ENCODE results near the gene THSD8.
A peak's percentile ranks its signal among the peaks of the same experiment; 100 is the strongest.

Gene THSD8

DNA sequence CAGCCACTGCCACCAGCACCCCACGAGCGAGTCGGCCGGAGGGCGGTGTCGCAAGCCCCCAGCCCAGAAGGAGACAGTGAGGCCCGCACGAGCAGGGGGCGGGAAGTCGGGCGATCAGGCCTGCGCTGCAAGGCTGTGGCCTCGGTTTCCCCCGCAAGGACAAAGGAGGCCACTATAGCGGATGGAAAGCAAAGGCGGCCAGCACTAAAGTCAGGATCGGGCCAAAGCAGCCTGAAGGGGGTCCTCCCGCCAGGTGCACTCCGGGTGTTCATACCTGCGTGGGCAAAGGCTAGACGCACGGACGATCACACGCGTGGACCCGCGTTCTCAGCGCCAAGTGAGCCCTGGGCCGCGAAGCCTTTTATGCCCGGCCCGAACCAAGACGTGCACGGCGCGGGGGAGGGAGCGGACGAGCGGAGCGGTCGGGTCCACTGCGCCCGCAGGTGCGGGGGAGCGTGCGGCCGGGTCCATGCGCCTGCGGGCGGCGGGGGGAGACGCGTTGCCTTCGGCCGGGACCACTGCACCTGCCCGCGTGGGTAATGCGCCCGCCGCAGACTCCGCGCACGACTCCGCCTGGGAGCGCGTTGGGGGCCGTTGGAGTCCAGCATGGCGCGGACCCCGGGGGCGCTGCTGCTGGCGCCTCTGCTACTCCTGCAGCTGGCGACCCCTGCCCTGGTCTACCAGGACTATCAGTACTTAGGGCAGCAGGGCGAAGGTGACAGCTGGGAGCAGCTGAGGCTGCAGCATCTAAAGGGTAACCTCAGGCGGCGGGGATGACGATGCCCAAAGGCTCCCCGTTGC lies at the start of gene THSD8, which contains the start of gene PRDX2:
THSD8 (plus strand) TSS at position 604 of the 801 bp plus-strand sequence; CDS start at position 607, 3 bp downstream.
PRDX2 (minus strand) TSS at position 335 of the 801 bp plus-strand sequence. CDS start 539 bp downstream, outside the sequence.
- peak; percentile 43 to 55 for DNase-seq

DNA sequence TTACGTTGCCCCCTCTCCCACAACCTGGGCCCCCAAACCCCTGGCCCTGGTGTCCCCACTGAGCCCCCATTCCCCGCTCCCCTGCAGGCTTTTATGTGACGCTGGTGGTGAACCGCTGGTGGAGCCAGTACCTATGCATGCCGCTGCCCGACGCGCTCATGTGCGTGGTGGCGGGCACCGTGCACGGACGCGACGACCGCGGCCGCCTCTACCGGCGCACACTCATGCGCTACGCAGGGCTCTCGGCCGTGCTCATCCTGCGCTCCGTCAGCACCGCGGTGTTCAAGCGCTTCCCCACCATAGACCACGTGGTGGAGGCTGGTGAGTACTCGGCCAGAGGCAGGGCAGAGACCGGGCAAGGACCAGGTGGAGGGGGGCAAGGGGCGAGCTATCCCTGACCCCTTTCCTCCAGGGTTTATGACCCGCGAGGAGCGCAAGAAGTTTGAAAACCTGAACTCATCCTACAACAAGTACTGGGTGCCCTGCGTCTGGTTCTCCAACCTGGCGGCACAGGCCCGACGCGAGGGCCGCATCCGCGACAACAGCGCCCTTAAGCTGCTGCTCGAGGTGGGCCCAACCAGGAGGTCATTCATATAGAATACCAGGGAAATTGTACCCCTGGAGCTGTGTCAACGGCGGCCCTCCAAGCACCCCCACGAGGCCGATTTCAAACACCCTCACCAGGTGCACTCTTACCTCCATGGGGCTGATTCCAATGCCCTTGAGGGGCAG lies 47.2 kb upstream of the THSD8 start:
- DNase-seq, result no peak

DNA sequence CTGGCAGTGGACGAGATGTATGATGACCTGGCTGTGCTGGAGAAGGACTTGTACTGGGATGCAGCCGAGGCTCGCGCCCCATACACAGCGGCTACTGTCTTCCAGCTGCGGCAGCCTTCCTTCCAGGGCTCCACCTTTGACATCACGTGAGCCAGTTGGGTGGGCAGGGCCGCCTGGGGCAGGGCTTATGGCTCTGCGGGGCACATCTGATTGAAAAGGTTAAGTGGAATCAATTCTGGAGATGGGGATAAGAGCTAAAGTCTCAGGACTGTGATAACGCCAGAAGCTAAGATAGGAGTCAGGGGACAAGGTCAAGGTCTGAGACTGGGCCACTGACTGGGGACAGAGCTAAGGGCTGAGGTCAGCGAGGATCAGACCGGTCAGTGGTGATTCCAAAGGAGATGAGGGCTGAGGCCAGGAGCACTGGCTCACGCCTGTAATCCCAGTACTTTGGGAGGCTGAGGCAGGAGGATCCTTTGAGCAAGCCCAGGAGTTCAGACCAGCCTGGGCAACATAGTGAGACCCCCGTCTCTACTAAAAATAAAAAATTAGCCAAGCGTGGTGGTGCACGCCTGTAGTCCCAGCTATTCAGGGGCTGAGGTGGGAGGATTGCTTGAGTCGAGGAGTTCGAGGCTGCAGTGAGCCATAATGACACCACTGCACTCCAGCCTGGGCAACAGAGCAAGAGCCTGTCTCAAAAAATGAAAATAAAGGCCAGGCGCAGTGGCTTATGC lies 45.6 kb upstream of the THSD8 start:
- no peak for DNase-seq

DNA sequence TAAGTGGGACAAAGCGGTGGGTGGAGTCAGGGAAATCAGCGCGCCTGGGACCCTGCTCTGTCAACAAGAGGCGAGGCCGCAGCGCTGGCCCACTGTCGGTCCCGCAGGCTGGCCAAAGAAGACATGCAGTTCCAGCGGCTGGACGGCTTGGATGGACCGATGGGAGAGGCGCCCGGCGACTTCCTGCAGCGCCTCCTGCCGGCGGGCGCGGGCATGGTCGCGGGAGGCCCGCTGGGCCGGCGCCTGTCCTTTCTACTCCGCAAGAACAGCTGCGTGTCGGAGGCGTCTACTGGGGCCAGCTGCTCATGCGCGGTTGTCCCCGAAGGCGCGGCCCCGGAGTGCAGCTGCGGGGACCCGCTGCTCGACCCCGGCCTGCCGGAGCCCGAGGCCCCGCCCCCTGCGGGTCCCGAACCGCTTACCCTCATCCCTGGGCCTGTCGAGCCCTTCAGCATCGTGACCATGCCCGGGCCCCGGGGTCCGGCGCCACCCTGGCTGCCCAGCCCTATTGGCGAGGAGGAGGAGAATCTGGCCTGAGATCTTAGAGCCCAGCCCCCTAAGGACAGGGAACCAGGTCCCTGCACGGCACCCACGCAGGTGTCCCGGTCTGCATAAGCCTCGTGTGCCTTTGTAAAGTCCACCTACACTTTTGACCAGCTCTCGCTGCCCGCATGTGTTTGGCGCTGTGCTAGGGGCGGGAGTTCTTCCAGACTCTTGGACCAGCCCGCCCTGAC lies 44.2 kb upstream of the THSD8 start:
- DNase-seq, result peak; percentile 8 to 10

DNA sequence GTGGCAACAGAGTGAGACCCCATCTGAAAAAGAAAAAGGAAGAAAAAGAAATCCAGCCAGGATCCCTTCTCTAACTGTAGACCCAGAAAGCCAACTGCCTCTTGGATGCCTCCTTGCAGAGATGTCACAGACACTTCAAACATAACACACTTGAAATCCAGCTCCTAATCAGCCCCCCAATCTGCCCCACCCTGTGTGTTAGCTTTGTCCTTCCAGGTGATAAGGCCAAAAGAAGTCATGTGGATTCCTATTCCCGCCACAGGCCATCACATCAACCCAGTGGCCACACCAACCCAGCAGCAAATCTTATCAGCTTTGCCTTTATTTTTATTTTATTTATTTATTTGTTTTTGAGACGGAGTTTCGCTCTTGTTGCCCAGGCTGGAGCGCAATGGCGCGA lies 42.2 kb upstream of the THSD8 start:
- DNase-seq, result no peak

DNA sequence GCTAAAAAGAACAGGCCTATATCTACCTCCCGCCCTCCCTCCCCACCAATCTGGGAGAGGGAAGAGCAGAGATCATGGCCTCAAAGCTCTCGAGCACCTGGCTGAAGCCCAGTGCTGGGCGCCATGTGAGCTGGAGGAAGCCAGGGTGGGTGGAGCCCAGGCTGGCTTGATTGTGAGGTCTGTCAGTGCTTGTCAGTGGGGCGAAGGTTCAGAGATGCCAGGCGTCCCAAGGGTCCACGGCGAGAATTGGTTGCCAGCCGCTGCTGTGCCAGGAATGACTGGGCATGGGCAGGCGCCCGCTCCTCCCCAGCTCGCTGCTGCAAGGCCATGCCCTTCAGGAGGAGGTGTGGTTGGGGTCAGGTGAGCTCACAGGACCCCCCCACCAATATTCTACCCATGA lies 38.8 kb upstream of the THSD8 start:
- no peak for DNase-seq

DNA sequence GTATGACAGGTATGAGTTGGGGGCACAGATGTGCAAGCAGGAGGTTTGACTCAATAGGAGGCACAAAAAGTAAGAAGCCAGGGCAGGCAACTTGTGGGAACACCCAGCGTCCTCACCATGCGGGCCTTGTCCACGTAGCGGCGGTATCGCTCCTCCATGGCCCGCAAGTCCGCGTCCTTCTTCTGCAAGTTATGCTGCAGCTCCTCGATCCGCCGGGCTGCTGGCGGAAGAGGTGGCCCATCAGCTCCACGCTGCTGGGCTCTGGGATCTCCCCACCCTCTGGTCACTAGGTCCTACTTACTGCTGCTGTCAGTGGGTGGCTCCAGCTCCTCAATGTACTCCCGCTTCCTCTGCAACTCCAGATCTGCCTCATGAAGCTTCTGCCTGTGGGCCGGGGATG lies 37.2 kb upstream of the THSD8 start:
- DNase-seq, result no peak

DNA sequence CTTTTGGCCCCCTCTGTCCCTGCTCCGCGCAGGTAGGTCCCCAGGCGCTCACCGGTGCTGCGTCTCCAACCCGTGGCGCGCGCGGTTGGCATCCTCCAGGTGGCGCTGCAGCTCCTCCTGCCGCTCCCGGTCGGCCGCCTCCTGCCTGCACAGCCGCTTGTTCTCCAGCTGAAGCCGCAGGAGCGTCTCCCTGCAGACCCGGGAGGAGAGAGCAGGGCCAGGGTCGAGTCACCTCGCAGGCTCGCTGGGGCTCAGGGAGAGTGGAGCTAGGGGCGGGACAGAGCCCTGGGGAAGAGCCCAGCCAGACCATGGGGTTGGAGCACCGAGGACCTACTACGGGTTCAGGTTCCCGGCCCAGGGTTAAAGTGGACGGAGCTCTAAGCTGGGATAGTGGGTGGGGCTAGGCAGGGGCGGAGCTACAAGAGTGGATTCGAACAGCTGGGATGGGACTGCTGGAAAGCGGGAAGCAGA lies 35.8 kb upstream of the THSD8 start:
- peak; percentile 46 to 64 for DNase-seq

DNA sequence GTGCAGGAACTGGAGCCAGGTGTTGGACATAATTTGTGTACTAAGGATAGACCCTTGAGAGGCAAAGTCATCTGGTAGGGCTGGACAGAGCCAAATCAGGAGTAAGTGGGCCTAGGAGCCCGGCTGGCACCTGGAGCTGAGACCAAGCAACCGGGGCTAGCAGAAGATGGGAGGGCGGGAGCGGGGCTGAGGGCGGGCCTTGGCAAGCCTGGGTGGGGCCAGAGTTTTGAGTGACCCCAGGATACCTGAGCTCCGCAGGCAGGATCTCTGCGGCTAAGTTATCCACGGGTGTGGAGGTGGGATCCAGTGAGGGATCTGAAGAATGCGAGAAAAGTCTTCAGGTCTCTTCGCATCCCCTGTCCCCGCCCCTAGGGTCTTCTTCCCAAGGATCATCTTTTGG lies 34.7 kb upstream of the THSD8 start:
- no peak for DNase-seq

DNA sequence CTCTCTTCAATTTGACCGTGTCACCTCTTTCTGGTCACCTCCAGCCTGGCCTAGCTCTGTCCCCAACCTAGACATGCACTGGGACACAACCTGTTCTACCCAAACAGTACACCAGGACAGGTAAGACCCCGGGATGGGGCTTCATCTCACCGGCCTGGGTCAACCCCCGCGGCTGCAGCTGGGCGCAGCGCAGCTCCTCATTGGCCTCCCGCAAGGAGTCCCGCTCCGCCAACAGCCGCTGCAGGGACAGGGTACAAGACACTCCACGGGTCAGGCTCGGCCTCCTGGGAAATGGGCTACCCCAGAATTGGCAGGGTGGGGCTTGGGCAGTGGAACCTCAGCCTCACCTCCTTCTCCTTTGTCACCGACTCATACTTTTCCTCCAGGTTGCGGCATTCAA lies 34.2 kb upstream of the THSD8 start:
- no peak for DNase-seq

DNA sequence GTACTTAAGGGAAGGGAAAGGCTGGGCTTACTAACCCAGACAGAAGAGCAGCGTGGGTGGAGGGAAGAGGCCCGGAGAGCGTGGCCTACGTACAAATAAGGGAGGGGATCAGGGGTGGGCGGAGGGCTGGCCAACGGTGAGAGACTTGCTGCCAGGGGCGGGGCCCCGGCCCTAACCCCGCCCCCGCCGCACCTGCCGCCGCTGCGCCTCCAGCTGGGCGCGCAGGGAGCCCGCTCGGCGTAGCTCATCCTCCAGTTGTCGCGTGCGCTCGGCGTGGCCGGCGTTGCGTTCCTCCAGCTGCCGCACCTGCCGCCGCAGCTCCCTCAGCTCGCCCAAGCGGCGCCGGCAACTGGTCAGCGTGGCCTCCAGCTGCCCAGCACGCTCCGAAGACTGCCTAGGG lies 32.2 kb upstream of the THSD8 start:
- peak; percentile 36 to 80 for DNase-seq

DNA sequence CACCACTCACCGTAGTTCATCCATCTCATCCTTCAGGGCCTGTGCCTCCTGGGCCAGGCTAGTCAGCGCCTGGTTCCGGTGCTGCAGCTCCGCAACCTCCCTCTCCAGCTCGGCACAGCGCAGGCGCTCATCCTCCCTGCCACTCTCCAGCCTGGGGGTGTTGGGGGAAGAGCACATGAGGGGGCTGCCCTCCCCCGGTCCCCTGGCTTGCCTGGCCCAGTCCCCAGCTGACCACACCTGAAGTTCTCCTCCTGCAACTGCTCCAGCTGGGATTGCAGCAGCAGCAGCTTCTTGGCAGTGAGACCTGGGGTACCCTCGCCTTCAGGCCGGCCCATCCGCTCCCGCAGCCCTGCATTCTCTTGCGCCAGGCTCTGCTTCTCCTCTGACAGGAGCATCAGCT lies 30.9 kb upstream of the THSD8 start:
- no peak for DNase-seq

DNA sequence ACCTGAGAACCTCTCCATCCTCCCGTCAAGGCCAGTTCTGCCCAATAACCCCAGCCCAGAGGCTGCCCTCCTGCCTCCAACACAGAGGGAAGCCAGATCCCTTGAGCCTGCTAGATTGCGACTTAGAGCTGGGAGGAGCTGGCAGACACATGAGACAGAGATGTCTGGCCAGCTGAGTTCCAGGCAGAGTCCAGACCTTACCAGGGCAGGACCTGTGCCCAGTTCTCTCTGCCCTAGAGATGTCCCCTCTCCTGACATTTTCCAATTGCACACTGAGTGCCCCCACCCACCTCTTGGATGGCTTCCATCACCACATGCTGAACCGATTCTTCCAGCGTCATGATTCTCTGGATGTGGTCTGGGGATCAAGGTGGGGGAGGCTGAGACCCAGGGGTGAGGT lies 29.5 kb upstream of the THSD8 start:
- no peak for DNase-seq

DNA sequence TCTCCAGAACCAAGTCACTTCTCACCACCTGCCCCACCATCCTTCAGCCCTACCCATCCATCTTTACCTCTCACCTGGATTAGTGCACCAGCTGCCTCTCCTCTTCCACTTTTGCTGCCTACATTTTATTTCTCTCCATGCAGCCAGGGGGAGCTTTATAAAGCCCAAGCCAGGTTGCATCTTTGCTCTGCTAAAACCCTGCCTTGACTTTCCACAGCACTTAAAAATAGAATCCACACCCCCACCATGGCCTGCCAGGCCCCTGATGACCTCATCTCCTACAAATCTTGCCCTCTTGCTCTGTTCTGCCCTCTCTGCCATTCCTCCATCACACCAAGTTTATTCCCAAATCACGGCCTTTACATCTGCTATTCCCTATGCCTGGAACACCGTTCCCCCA lies 28.3 kb upstream of the THSD8 start:
- DNase-seq, result no peak

DNA sequence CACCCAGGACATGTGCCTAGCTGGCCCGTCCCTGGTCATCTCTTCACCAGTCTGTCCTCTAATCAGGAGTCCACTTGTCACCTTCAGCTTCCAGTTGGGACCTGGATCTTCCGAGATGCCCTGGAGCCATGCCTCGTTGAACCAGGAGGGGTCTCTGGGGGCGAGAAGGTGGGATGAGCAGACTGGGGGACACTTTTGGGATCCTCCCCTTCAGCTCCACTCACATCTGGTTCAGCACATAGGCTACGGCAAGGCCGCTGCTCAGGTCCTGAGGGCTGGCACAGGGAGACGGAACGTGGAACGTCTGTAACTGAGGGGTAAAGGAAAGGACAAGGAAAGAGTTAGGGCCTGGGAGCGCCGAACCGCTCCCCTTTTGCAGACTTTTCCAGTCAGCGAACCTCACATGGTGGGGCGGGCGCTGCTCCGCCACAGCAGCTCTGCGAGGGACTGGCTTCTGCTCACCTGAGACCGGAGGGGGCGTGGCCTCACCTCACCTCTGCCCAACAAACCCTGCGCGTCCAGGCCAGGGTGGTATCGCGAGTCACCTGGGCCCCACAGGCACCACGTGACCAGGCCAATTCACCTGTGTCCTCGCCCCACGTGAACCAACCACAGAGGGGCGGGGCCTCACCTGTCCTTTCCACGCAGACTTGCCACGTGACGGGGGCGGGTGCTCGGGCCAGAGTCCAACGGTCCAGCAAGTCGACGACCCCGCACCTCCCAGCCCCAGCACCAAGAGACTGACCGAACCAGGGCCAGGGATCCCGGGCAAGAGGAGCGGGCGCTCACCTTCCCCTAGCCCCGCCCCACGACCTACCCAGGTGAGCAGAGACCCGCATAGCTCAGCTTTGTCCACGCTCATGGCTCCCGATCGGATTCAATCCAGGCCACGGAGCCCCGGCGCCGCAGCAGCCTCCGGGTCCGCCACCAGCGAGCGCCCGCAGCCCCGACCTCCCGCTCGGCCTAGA lies 27.0 kb upstream of the THSD8 start, which contains the start of gene HOOK2:
HOOK2 (minus strand) TSS at position 965 of the 968 bp plus-strand sequence; CDS start at position 862, 103 bp downstream.
- DNase-seq, result peak; percentile 53 to 86

DNA sequence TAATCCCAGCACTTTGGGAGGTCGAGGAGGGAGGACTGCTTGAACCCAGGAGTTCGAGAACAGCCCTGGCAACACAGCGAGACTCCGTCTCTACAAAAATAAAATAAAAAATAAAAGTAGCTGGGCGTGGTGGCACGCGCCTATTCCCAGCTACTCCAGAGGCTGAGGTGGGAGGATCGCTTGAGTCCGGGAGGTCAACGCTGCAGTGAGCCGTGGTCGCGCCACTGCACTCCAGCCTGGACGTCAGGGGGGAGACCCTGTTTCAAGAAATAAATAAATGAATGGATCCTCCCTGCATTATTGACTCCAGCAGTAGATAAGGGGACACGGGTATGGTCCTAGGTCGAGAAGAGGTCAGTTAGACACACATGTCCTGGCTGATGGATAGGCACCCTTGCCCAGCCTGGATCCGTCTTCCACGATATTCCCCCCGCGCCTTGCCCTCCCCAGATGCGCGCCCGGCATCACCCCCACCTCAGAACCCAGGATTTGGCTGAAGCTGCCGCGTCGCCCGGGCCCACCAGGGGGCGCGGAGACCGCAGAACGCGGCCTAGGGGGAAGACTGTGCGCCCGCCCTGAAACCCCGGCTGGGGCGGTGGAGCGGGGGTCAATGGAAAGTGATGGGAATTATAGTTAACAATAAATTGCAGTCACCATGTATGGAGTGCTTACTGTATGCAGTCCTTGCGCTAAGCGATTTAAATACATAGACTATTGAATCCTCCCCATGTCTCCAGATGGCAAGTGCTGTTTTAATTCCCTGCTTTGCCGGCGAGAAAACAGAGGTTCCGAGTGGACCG lies 24.5 kb upstream of the THSD8 start:
- DNase-seq, result peak; percentile 35 to 51

DNA sequence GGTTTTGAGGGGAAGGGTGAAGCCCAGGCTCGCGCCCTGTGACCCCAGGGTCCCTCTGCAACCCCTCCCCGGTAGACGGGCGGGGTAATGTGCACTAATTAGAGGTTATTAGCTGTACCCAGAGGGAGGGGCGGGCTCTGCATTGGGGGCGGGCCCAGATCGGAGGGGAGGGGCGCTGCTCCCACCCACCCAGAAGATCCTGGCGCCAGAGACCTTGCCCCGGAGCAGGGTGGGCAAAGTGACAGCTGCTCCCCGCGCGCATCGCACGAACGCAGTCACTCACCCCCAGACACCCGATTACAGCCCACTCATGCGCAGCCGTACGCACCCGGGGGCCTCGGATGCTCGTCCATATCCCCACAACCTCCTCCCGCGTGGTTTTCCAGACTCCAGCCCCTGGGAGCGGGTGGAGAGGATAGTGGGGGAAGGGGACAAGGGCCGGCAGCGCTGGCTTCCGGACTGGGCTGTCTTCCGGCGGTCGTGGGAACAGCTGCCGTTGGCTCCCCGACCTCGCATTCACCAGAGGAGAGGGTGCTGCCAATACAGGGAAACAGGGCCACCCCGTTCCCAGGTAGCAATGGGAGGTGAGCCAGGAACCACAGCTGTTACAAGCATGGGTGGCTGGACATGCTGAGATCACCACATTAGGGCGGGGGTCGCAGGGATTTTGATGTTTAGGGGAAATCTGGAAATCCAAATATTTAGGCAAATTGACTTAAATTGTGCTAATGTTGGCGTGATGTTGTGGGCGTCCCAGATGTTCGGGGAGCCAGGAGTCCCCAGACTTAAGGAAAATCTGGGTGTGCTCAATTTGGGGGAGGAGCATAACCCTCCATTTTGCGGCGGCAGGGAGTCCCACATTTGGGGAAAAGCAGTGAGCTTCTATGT lies 23.6 kb upstream of the THSD8 start:
- peak in 1 of 2 experiments; percentile 14 for DNase-seq

DNA sequence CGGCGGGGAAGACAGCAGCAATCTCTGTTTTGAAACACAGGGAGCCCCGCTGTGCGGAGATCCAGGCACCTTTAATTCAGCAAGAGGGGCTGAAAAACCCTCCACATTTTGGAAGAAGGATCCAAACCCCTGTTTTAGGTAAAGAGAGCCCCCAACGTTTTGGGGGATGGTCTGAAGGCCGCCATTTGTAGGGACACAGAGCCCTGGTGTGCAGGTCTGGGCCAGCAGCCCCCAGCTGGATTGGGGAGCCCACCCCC lies 23.0 kb upstream of the THSD8 start:
- no peak for DNase-seq

DNA sequence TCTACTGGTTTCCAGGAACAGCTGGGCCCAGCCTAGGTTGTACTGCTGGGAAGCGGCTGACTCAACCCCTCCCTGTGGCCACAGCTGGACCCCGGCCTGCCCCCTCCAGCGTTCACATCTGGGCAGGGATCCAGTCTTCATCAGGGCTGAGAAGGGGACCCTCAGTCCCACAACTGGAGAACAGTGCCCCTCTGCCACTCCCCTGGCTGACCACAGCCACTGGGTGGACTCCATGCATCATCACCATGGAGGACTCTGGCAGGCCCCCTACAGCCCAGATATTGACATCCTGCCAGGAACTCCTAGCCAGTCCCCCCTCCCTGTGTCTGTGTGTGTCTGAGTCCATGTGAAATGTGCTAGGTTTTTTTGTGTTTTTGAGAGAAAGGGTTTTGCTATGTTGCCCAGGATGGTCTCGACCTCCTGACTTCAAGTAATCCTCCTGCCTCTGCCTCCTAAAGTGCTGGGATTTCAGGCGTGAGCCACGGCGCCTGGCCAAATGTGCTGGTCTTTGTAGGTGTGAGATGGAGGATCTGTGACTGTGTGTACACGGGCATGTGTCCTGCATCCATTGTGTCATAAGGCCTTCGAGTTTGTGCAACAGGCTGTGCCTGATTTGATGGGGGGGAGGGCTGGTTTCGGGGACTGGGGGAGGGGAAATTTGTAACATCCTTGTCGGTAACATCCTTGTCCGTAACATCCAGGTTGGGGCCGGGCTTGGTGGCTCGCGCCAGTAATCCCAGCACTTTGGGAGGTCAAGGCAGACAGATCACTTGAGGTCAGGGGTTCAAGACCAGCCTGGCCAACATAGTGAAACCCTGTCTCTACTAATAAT lies 22.5 kb upstream of the THSD8 start:
- DNase-seq, result no peak
